ENCODE results near the gene CTSW.

DNA sequence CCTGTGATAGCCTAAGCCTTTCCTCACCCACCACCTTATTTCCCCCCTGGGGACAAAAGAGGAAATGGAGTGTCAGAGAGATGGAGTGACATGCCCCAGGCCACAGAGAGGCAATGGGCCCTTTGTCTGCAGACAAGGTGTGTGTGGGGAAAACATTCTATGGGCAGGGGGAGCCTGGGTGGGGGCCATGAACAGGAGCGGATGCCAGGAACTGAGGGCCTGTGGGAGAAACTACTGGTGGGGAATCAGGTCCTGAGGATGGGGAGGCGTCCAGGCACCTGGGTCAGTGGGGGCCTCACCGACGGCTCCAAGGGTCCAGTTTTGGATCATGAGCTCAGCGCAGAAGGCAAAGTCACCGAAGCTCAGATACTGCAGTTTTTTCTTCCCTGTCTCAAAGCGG is 5.6 kb downstream of the CTSW start:
- TF ChIP-seq, protein P1, sequence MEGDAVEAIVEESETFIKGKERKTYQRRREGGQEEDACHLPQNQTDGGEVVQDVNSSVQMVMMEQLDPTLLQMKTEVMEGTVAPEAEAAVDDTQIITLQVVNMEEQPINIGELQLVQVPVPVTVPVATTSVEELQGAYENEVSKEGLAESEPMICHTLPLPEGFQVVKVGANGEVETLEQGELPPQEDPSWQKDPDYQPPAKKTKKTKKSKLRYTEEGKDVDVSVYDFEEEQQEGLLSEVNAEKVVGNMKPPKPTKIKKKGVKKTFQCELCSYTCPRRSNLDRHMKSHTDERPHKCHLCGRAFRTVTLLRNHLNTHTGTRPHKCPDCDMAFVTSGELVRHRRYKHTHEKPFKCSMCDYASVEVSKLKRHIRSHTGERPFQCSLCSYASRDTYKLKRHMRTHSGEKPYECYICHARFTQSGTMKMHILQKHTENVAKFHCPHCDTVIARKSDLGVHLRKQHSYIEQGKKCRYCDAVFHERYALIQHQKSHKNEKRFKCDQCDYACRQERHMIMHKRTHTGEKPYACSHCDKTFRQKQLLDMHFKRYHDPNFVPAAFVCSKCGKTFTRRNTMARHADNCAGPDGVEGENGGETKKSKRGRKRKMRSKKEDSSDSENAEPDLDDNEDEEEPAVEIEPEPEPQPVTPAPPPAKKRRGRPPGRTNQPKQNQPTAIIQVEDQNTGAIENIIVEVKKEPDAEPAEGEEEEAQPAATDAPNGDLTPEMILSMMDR (IDR thresholded peaks at IDR 0.05; ENCODE audit: low read length): no peak
- TF ChIP-seq EZH2 (IDR thresholded peaks at IDR 0.05; ENCODE audit: borderline replicate concordance, low read length): no peak

Data from OCI-LY1 (cell line).